HG03442 (cell line): Measurements from ENCODE around the gene XPR1.
"Not testable (repeated sequence)": the region's sequence is repeated elsewhere in the genome, so short reads cannot be mapped to it uniquely, and the experiment has no call there.

Source experiments
- ATAC-seq: cut with Tn5 transposase; IDR thresholded peaks from one replicate; pipeline ENCODE4 v1.9.1; 2021; ENCODE audit warnings: mild to moderate bottlenecking, moderate library complexity; ENCODE audit not compliant: unreplicated experiment

The XPR1 gene

DNA sequence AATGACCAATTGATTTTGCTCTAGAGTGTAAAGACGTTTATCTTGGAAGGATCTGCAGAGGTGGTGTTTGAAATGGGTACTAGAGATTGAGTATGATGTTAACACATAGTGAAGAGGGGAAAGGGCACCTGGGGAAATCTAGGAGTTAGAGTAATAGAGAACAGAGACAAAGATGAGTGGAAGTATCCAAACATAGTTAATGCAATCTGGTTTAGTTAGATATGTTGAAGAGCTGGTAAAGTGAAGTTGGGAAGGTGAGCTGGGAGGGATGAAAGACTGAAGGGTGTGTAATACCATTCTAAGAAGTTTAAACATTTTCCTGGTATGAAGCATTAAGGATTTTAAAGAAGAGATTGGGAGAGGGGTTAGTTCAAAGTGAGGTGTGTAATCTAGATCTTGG lies 11.0 kb downstream of the XPR1 start:
- no peak for ATAC-seq

DNA sequence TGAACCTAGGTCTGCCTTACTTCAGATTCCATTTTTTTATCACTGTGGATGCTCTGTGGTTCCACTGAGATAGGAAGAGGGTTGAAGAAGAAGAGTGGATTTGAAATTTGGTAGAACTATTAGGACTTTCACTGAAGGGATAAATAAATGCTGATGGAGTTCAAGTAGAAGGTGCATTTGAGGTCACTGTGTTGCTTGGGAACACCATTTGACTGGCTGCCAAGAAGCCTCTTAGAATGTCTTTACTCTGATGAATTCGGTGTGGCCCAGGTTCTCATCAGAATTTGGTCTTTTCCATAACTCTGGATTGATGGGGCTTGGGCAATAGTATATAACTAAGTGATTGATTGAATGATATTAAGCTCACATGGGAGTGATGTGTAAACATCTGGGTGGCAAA lies 11.9 kb downstream of the XPR1 start:
- no peak for ATAC-seq

DNA sequence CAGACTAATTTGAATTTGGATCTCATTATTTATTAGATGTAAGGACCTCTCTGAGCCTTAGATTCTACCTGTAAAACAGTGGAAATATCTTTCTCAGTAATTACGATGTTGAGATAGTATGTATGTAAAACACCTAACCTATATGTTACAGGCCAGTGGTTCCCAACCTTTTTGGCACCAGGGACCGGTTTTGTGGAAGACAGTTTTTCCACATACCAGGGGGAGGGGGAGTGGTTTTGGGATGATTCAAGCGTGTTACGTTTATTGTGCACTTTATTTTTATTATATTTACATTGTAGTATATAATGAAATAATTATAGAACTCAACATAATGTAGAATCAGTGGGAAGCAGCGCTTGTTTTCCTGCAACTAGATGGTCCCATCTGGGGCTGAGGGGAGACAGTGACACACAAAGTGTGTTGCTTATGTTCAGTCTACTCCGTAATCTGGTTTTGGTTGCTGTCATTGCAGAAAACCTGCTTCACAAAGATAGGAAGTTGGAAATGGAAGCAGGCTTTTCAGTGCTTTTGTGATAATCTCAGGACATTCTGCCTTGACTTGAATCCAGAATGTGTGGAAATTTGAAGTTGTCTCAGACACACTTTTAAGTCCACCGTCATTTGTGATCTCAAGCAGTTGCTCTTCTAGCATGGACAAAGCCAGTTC lies 12.8 kb downstream of the XPR1 start:
- no peak for ATAC-seq

DNA sequence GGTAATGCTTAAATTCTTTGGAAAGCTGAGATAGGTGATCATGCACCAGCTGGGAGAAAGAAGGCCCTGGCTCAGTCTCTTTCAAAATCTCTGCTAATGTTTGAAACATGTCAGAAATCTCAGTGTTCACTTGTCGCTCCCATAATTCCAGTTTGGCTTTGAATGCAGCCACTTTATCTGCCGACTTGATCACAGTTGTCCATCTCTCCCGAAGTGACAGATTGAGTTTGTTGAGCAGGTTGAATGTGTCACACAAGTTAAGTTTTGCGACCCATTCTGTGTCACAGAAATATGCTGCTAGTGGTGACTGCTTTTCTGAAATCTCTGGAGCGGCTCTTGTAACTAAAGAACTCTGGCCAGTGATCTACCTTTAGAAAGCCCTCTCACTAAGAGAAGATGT lies 13.4 kb downstream of the XPR1 start:
- ATAC-seq = not testable (repeated sequence)

DNA sequence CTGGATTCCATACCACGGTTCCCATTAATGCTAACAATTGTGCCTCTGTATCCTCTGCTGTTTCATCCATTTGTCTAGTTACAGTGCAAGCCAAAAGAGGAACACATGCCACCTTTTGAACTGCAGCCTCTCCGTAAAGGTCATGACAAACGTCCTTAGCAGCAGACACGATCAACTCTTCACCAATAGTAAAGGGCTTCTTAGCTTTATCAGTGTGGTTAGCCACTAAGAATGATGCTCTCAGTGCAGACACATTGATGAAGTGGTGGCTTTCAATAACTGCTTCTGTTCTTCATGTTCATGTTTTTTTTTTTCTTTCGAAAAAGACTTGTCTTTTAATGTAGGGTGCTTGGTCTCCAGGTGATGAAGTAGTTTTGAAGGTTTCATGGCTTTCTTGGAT lies 14.3 kb downstream of the XPR1 start:
- no peak for ATAC-seq

DNA sequence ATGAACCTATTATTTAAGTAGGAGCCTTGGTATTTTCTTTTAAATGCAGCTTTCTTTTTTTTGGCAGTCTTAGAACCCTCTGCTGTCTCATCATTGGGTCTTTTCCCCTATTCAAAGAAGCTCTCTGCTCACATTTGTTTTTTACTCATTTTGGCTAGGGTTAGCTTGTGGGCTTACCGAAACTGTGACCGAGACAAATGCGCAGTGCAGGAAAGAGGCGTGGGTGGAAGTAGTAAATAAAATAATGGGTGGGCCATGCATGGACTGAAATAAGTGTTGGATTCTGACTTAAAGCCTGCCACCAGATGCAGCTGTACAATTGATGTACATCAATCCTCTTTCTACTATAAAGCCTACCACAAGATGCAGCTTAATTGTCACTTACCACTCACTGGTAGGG lies 14.7 kb downstream of the XPR1 start:
- ATAC-seq = no peak

DNA sequence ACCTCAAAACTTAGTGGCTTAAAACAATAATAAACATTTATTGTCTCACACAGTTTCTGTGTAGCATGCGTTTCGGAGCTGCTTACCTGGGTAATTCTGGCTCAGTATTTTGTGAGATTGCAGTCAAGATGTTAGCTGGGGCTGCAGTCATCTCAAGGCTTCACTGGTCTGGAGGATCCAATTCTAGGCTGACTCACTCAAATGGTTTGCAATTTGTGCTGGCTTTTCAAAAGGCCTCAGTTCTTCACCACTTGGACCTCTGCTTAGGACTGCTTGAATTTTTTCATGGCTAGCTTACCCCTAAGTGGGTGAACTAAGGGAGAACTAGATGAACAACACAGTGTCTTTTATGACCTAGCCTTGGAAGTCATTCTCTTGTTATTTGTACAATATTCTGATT lies 21.0 kb downstream of the XPR1 start:
- no peak for ATAC-seq

DNA sequence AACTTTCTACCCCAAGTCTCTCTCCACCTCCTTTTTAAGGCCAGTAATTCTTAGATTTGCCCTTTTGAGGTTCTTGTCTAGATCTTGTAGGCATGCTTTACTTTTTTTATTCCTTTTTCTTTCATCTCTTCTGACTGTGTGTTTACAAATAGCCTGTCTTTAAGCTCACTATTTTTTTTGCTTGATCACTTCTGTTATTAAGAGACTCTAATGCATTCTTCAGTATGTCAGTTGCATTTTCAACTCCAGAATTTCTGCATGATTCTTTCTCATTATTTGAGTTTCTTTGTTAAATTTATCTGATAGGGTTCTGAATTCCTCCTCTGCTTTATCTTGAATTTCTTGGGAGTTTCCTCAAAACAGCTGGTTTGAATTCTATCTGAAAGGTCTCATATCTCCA lies 30.9 kb downstream of the XPR1 start:
- no peak for ATAC-seq

DNA sequence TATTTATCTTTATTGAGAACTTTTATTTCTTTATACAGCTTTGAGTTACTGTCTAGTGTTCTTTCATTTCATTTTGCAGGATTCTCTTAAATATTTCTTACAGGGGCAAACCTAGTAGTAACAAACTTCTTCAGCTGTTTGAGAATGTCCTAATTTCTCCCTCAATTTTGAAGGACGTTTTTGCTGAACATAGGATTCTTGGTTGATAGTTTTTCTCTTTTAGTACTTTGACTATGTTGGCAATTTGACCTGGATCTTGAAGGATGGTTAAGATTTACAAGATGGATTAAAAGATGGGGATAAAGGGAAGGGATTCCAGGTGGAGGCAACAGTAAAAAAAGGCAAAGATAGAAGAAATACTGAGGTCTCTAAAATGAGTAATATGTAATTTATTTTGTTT lies 38.9 kb downstream of the XPR1 start:
- no peak for ATAC-seq

DNA sequence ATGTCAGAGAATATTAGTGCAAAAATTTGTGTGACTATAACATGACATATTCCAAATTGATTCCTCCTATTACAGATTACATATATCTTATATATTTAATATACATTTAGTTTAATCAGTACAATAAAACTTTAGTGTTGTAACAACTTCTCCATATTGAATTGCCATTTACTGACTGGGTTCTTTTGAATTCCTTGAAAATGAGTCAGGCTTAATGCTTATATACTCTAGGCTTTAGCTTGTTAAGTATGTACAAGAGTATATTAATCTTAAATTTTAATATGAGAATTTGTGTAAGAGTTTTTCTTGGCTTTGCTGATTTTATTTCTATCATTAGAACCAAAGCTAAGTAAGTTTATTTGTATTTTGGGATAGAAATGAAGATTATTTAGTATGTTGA lies 40.3 kb downstream of the XPR1 start:
- ATAC-seq = no peak

DNA sequence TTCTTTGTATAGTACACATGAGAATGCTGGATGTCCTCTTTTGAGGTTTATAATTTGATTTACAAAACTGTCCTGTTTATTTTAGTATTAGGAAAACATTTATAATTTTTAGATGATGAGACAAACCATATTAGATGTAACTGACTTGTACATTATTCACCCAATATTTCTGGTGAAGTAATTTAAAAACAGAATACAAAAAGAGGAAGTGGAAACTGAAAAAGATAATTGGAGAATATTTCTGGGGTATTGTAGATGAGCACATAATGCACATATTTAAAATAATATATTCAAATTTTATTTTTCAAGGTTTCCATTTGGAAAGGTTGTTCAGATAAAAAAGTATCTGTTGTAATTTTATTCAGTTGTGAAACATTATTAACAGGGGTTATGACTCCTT lies 40.7 kb downstream of the XPR1 start:
- ATAC-seq = no peak

DNA sequence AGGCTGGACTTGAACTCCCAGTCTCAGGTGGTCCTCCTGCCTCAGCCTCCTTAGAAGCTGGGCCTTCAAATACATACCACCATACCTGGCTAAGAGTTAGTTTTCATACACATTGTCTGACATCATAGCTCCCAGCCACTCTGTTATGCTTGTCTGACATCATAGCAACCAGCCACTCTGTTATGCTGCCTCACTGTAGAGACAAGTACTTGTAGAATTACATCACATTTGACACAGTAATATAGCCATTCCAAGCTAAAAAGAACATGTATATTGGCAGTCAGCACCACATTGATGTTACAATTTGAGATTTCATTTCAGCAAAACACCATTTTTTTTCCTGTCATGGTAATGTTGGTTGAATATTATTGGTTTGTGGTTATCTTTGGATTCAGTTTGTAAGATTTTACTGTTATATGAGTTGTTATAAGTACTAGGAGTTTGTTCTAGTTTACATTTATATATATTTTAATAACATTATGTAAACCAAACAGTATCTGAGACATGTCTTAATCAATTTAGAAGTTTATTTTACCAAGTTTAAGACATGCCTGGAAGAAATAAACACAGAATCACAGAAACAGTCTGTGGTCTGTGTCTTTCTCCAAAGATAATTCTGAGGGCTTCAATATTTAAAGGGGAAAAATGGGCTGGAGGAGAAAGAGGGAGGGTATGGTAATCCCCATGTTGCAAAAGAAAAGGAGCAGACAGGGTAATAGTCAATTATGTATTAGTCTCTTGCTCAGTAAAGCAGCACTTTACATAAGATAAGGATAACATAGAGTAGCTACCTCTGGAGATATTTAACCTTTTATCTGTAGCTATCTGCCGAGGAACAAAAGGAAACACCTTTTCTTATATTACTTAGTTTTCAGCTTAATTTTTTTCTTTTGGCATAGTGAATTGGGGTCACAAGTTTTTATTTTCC lies 43.0 kb downstream of the XPR1 start:
- ATAC-seq = no peak

DNA sequence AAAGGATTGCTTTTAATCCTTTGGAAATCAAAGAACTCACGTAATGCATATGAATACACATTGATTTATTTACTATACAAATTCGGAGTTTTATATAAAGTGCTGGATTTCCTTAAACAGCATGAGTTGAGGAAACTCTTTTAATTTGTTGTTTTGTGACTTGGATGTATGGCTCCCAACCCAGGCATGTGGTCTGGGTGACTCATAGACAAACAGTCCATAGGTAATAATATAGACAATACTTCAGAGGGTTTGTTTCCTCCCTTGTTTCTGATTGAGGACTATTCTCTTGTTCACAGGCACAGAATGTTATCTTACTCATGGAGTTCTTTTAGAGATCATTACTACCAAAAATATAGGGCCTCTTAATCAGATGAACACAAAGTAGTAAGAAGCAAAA lies 43.8 kb downstream of the XPR1 start:
- ATAC-seq = no peak

DNA sequence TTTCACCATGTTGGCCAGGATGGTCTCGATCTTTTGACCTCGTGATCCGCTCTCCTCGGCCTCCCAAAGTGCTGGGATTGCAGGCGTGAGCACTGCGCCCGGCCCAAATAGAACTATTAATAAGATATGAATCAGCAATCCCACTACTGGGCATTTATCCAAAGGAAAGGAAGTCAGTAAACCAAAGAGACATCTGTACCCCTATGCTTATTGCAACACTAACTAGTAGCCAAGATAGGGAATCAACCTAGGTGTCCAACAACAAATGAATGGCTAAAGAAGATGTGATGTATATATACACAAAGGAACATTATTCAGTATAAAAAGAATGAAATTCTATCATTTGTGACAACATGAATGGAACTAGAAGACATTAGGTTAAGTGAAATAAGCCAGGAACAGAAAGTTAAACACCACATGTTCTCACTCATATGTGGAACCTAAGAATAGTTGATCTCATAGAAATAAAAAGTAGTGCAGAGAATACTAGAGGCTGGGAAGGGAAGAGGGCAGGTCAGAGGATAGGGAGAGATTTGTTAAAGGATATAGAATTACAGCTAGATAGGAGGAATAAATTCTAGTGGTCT lies 48.8 kb downstream of the XPR1 start:
- ATAC-seq = no peak

DNA sequence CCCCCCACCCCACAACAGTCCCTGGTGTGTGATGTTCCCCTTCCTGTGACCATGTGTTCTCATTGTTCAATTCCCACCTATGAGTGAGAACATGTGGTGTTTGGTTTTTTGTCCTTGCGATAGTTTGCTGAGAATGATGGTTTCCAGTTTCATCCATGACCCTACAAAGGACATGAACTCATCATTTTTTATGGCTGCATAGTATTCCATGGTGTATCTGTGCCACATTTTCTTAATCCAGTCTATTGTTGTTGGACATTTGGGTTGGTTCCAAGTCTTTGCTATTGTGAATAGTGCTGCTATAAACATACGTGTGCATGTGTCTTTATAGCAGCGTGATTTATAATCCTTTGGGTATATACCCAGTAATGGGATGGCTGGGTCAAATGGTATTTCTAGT lies 51.3 kb downstream of the XPR1 start:
- ATAC-seq = not testable (repeated sequence)

DNA sequence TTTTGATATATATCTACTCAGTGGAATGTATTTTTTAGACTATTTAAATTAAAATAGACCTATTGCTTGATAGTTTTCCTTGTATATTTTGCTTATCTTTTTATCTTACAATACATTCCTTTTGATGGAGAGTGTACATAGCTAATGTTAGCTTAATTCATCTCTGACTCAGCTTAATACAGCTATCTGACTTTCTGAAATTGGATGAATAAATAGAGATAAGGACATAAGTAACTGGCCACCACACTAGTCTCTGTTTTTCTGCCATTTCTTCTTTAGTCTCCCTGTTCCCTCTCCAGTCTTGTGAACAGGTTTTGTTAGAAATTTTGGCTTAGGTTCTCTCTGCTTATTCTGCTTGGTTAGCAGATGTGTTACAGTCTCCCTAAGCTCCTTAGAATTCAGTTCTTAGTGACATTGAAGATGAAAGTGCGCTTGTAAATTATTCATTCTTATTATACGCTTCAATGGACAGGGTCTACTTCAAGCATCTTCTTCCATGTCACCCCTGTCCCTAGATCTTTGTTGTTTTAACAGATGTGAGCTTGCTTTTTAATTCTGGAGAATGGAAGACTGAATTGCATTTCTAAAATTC lies 59.6 kb downstream of the XPR1 start:
- ATAC-seq = no peak

DNA sequence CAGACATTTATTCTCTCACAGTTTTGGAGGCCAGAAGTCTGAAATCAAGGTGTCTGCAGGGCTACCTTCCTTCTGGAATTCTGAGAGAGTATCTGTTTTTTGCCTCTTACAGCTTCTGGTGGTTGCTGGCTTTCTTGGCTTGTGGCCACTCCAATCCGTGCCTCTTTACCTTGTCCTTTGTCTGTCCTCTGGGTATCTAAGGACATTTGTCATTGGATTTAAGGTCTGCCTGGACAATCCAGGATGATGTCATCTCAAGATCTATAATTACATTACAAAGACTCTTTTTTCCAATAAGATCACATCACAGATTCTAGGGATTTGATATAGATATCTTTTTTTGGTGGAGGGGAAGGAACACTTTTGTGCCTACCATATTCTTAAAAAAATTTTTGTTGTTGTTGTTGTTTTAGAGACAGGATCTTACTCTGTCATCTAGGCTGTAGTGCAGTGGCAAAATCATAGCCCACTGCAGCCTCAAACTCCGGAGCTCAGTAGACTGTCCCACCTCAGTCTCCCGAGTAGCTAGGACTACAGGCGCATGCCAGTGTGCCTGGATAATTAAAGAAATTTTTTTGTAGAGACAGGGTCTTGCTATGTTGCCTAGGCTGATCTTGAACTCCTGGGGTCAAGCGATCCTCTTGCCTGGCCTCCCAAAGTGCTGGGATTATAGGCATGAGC lies 61.9 kb downstream of the XPR1 start:
- ATAC-seq = no peak

DNA sequence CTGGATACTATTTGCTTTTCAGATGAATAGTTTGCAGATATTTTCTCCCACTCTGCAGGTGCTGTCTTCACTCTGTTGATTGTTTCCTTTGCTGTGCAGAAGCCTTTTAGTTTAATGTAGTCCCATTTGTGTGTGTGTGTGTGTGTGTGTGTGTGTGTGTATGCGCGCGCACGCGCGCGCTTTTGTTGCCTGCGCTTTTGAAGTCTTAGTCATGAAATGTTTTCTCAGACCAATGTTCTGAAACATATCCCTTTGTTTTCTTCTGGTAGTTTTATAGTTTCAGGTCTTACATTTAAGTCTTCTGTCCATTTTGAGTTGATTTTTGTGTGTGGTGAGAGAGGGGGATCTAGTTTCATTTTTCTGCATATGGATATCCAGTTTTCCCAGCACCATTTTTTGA lies 63.5 kb downstream of the XPR1 start:
- ATAC-seq = no peak

DNA sequence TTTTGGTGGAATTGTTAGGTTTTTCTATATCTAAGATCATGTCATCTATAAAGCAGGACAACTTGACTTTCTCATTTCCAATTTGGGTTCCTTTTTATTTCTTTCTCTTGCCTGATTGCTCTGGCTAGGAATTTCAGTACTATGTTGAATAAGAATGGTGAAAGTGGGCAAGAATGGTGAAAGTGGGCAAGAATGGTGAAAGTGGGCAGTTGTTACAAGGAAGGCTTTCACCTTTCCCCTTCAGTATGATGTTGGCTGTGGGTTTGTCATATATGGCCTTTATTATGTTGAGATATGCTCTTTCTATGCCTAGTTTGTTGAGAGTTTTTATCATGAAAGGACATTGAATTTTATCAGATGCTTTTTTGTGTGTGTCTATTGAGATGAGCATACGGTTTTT lies 64.5 kb downstream of the XPR1 start:
- no peak for ATAC-seq

DNA sequence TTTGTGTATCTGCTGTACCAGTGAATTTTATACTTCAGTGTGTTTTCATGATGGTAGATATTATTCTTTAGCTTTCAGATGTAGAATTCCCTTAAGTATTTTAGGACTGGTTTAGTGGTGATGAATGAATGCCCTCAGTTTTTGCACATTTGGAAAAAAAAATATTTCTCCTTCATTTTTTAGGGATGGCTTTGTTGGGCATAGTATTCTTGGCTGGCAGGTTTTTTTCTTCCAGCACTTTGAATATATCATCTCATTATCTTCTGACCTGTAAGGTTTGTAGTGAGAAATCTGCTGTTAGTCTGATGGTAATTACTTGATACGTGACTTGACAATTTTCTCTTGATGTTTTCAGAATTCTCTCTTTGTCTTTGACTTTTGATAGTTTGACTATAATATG lies 66.8 kb downstream of the XPR1 start:
- no peak for ATAC-seq

DNA sequence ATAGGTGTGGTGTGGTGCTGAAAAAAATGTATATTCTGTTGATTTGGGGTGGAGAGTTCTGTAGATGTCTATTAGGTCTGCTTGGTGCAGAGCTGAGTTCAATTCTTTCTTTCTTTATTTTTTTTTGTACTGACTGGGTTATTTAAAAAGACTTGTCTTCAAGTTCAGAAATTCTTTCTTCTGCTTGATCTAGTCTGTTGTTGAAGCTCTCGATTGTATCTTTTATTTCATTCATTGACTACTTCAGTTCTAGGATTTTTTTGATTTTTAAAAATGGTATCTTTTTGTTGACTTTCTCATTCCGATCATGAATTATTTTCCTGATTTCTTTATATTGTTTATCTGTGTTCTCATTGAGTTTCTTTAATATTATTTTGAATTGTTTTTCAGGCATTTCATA lies 70.6 kb downstream of the XPR1 start:
- not testable (repeated sequence) for ATAC-seq
